CD4-positive, alpha-beta T cell (primary cell): ENCODE data around the gene SUV39H2. TPM values are rescaled to one million over a fixed set of nuclear protein-coding genes. Genes with fewer than 3 reads are reported as not detected.

Experiments used
- ATAC-seq: fragments of 200-7000 bp; cut with Tn5 transposase; one replicate; pipeline ENCODE4 v1.10.0; 2022; ENCODE audit warnings: mild to moderate bottlenecking; ENCODE audit not compliant: poor library complexity
- CTCF ChIA-PET: fragments of 350-600 bp; sonication (Branson Sonifier 250); formaldehyde crosslinking; loops from one replicate; lab custom pipeline; 2021; ENCODE audit warnings: antibody characterized with exemption, inconsistent platforms; lab: Charles Lee
- POLR2A ChIA-PET: fragments of 350-600 bp; sonication (Branson Sonifier 250); formaldehyde crosslinking; loops from one replicate; lab custom pipeline; 2021; ENCODE audit warnings: antibody characterized with exemption, inconsistent platforms; lab: Charles Lee
- DNase-seq, 14 experiments: peaks; one replicate each; pipeline ENCODE4 v3.0.0-alpha.2; 2013 to 2020; ENCODE audit warnings: mixed read lengths in 2 of 14
- H3K27ac ChIP-seq, 2 donors: one replicate each; pipeline versions ENCODE4 v1.5.1 to v1.7.0; 2013; ENCODE audit warnings: low read length in 2 of 2, low read depth in 1 of 2, mild to moderate bottlenecking in 1 of 2
- H3K27me3 ChIP-seq, 2 experiments: 1 replicate in 1 of 2; 2 replicates in 1 of 2; pipeline versions ENCODE4 v1.6.1 to v1.7.0; 2013; ENCODE audit warnings: low read length in 2 of 2, control low read depth in 1 of 2, mild to moderate bottlenecking in 1 of 2, moderate library complexity in 1 of 2; ENCODE audit not compliant: insufficient read depth in 2 of 2, control insufficient read depth in 1 of 2
- H3K36me3 ChIP-seq: one replicate; pipeline ENCODE4 v1.6.1; 2013; ENCODE audit warnings: low read length, control low read depth; ENCODE audit not compliant: insufficient read depth
- H3K4me1 ChIP-seq: one replicate; pipeline ENCODE4 v1.6.1; 2013; ENCODE audit warnings: low read length, control low read depth; ENCODE audit not compliant: insufficient read depth
- H3K4me3 ChIP-seq: one replicate; pipeline ENCODE4 v1.5.1; 2013; ENCODE audit warnings: mild to moderate bottlenecking, low read length, moderate library complexity
- H3K9me3 ChIP-seq, 2 experiments: 1 replicate in 1 of 2; 2 replicates in 1 of 2; pipeline versions ENCODE4 v1.6.1 to v1.7.0; 2013; ENCODE audit warnings: low read length in 2 of 2, mild to moderate bottlenecking in 2 of 2, control low read depth in 1 of 2, moderate library complexity in 1 of 2; ENCODE audit not compliant: control insufficient read depth in 1 of 2, insufficient read depth in 1 of 2
- H3K27ac Mint-ChIP-seq: one replicate; pipeline ENCODE4 v1.8.0; 2020; ENCODE audit warnings: mixed read lengths
- H3K27me3 Mint-ChIP-seq: one replicate; pipeline ENCODE4 v1.8.0; 2021; ENCODE audit warnings: mixed read lengths
- H3K36me3 Mint-ChIP-seq: one replicate; pipeline ENCODE4 v1.8.0; 2021; ENCODE audit warnings: low read depth, mixed read lengths
- H3K4me1 Mint-ChIP-seq: one replicate; pipeline ENCODE4 v1.8.0; 2021; ENCODE audit warnings: low read depth, mixed read lengths
- H3K4me3 Mint-ChIP-seq: one replicate; pipeline ENCODE4 v1.8.0; 2020; ENCODE audit warnings: mild to moderate bottlenecking, mixed read lengths
- H3K9me3 Mint-ChIP-seq: one replicate; pipeline ENCODE4 v1.8.0; 2020; ENCODE audit warnings: mixed read lengths
- CTCF ChIP-seq: fragments of 200-600 bp; IDR thresholded peaks from one replicate; pipeline ENCODE4 v1.8.0; 2022; ENCODE audit warnings: antibody characterized with exemption, mild to moderate bottlenecking
- intact Hi-C, 2 experiments: fragments of 100-400 bp; cut with DNase I in 1 of 2; cut with micrococcal nuclease in 1 of 2; formaldehyde crosslinking; loops; one replicate each; pipeline versions ENCODE4 v1.15.1 to v1.9.0; 2023 to 2025; cut with DNase I, micrococcal nuclease
- total RNA-seq, 174 experiments: library from RNA in 2 of 174; stranded (reverse) in 2 of 174; gene quantifications; one replicate each; pipeline ENCODE4 v1.2.3 and lab custom pipeline; 2021 to 2026

SUV39H2 gene
- total RNA-seq, 2 experiments from 2014 or later: 3.4 to 3.5 TPM

DNA sequence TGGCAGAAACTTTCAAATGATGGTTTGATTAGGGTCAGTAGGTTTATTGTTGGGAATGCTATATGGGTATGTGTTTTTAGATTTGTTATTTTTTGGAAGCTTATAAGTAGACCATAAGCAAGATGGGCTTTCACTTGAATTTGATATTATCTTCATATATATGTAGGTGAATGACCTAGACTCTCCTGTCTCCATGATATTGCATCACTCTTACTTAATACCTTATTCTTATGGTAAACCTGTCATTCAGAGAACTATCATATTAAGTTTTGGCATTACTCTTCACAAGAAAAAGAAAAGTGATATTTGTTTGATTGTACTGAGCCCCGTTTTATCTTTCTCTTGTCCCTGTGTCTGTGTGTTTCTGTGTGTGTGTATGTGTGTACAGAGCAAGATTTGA is 23.2 kb upstream of the SUV39H2 start:
- intact Hi-C loops: no loop called here
- no peak for TF ChIP-seq CTCF
- H3K4me1 Mint-ChIP-seq: no peaks in the 10 kb centered on the region
- Histone ChIP-seq H3K27me3 (no peaks in the 10 kb centered on the region), H3K27ac (no peak overlapping the region), H3K4me3 (no peak overlapping the region), H3K4me1 (no peaks in the 10 kb centered on the region), H3K36me3 (peaks cover 51% of the 10 kb centered on the region), H3K9me3 (no peaks in the 10 kb centered on the region)
- no peaks in the 10 kb centered on the region for H3K27me3 Mint-ChIP-seq
- no peak overlapping the region for H3K4me3 Mint-ChIP-seq
- no peak overlapping the region for H3K27ac Mint-ChIP-seq
- DNase-seq (no peak), ATAC-seq (no peak)
- ChIA-PET CTCF (no interaction called here), POLR2A (interaction anchor here (1.5 kb wide), 1 partner anchor 17 kb away, joined by 4 read pairs; the partner anchor contains the start of genes CDNF, HSPA14 and MSANTD7)
- H3K9me3 Mint-ChIP-seq: no peaks in the 10 kb centered on the region
- peaks cover 92% of the 10 kb centered on the region for H3K36me3 Mint-ChIP-seq

GRCh38 chr10:14858338-14858960 is 20.2 kb upstream of the SUV39H2 start:
- Mint-ChIP-seq H3K27ac (no peak overlapping the region), H3K4me3 (no peak overlapping the region)
- ATAC-seq: no peak

DNA sequence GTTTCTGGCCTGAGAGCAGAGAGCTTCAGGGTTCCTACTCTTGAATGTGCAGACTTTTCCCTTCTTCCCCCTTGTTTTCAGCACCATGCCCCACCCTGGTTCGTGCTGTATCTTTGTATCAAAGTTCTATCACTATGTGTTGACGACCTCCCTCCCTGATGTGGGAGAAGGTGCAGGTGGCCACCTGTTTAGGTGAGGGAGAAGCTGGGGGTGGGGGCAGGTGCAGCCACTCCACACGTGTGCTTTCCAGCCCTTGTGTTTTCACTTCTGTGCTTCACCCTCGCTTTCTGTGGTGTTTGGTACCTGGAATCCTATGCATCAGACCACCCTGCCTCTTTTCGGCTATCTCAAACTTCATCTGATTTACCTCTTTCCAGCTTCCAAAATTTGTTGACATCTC is 19.6 kb upstream of the SUV39H2 start:
- H3K27me3 ChIP-seq: no peaks in the 10 kb centered on the region
- no peak for DNase-seq
- CTCF ChIA-PET: no interaction called here
- H3K36me3 ChIP-seq: peaks cover 45% of the 10 kb centered on the region
- Mint-ChIP-seq H3K9me3 (no peaks in the 10 kb centered on the region), H3K4me3 (no peak overlapping the region), H3K27me3 (no peaks in the 10 kb centered on the region), H3K36me3 (peaks cover 77% of the 10 kb centered on the region), H3K4me1 (no peaks in the 10 kb centered on the region), H3K27ac (no peak overlapping the region)
- POLR2A ChIA-PET: interaction anchor here (1.0 kb wide), 2 partner anchors 19 to 21 kb away, joined by 3 to 4 read pairs; partner anchors contain the start of genes CDNF, HSPA14, MSANTD7 and SUV39H2
- H3K27ac ChIP-seq: no peak overlapping the region
- no peak overlapping the region for H3K4me3 ChIP-seq
- no peak for ATAC-seq
- TF ChIP-seq CTCF: no peak
- no peaks in the 10 kb centered on the region for H3K9me3 ChIP-seq
- no peaks in the 10 kb centered on the region for H3K4me1 ChIP-seq
- intact Hi-C loops: no loop called here

More at GRCh38 chr10:14858338-14858960, 20.2 kb upstream of the SUV39H2 start:
- no peak for TF ChIP-seq CTCF
- H3K27me3 ChIP-seq: no peaks in the 10 kb centered on the region
- ChIA-PET POLR2A (interaction anchor here (1.0 kb wide), 2 partner anchors 20 kb away, joined by 3 to 4 read pairs; partner anchors contain the start of genes CDNF, HSPA14, MSANTD7 and SUV39H2), CTCF (no interaction called here)
- no peaks in the 10 kb centered on the region for H3K27me3 Mint-ChIP-seq
- H3K9me3 ChIP-seq: no peaks in the 10 kb centered on the region
- H3K36me3 Mint-ChIP-seq: peaks cover 77% of the 10 kb centered on the region
- H3K4me1 Mint-ChIP-seq: no peaks in the 10 kb centered on the region
- H3K4me3 ChIP-seq: no peak overlapping the region
- DNase-seq: no peak
- intact Hi-C loops: no loop called here
- no peak overlapping the region for H3K27ac ChIP-seq
- peaks cover 39% of the 10 kb centered on the region for H3K36me3 ChIP-seq
- no peaks in the 10 kb centered on the region for H3K4me1 ChIP-seq
- no peaks in the 10 kb centered on the region for H3K9me3 Mint-ChIP-seq
